Activated gamma-delta T cell (primary cell): ENCODE measurements around the gene UBE2D4.

Source experiments
- DNase-seq: peaks from one replicate; lab custom pipeline; 2025; lab: John Stamatoyannopoulos, UW

The UBE2D4 gene

GRCh38 chr7:43906331-43907010 lies 19.8 kb upstream of the UBE2D4 start, which contains the start of gene URGCP:
Gene URGCP, minus strand, starts transcription at chr7:43906596. Its CDS starts 21 bp downstream, at chr7:43906575.
- peak; percentile 32 for DNase-seq

GRCh38 chr7:43914795-43915194 lies 11.4 kb upstream of the UBE2D4 start:
- DNase-seq = no peak

DNA sequence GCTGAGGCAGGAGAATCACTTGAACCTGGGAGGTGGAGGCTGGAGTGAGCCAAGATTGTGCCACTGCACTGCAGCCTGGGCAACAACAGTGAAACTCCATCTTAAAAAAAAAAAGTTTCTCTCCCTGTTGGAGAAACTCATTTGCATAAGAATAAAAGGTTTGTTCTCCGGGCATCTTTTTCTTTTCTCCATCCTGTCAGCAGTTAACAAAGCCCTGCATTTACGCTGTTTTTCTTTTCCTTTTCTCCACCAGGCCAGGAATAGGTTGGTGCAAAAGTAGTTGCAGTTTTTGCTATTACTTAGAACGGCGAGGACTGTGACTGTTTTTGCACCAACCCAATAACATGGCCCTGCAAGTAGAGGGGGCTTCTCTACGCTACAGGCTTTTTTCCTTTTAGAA lies 10.3 kb upstream of the UBE2D4 start:
- no peak for DNase-seq

- no peak for DNase-seq
These were observed 4.8 kb upstream of the UBE2D4 start for GRCh38 chr7:43921423-43921822.

GRCh38 chr7:43922726-43923125 lies 3.5 kb upstream of the UBE2D4 start:
- DNase-seq = no peak

GRCh38 chr7:43926798-43927123 lies 525 bp downstream of the UBE2D4 start:
- DNase-seq = no peak

- no peak for DNase-seq
These were observed 1.6 kb downstream of the UBE2D4 start for GRCh38 chr7:43927810-43928209.

- DNase-seq = no peak
These were observed 3.6 kb downstream of the UBE2D4 start for GRCh38 chr7:43929529-43930457.

GRCh38 chr7:43931346-43931745 lies 5.1 kb downstream of the UBE2D4 start:
- DNase-seq = no peak

GRCh38 chr7:43933902-43934560 lies 7.8 kb downstream of the UBE2D4 start:
- no peak for DNase-seq

DNA sequence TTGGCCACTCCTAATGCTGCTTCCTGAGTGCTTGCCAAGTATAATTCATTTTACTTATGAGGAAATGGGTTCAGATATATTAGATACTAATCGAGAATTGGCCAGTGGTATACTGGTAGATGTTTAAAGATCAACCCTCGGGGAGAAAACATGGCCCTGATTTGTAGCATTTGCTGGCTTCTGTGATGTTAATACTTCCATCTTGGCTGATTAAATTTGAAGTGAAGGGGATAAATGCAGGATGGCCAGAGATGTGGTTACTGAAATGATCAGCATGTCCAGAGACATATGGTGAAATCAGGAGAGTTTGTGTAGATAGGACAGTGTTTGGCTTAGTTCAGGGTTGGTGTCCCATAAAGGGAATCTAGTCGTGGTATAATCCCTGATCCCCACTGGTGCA lies 11.2 kb downstream of the UBE2D4 start:
- DNase-seq = no peak

DNA sequence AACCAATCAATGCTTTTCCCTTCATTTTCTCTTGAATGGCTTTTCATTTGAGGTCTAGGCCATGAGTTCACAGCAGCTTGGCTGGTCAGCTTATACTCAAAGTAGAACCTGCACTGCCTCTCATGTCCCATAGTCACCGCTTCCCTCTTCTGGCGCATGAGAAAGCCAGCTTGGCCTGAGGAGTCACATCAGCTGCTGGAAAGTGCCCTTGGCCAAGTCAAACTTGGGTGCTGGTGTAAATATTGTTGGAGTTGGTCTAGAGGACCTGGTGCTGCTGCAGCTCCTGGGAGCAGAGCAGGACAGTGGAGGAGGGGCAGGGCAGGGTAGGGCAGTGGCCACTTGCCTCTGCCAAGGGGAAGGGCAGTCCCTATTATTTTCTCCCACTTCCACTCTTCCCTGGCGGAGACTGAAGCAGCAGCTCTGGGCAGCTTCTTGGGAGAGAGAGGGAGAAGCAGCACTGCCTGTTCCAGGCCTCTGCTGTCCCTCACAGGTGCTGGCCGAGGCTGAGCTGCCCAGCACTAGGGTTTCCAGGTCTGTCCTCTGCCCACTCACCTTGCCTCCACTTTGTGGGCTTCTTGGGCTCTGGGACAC lies 12.8 kb downstream of the UBE2D4 start:
- DNase-seq = no peak

- no peak for DNase-seq
These were observed 16.0 kb downstream of the UBE2D4 start for GRCh38 chr7:43942250-43942649.

DNA sequence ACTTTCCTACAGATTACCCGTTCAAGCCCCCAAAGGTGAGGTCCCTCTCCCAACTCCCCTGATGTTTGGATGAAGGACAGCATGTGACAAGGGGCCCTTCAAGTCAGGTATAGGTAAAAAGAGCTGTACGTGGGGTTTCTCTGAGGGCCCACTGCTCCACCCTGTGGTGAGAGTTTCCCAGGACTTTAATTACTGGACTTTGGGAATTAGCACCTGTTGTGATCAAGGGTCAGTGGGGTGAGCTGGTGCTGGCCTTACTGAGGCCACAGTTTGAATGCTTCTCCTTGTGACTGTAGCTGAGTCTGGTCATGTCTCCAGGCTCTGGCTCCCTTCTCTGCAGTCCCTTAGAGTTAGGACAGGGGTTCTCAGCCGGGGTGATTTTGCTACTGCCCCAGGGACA lies 16.8 kb downstream of the UBE2D4 start:
- no peak for DNase-seq

- DNase-seq = no peak
These were observed 17.4 kb downstream of the UBE2D4 start for GRCh38 chr7:43943417-43944187.

DNA sequence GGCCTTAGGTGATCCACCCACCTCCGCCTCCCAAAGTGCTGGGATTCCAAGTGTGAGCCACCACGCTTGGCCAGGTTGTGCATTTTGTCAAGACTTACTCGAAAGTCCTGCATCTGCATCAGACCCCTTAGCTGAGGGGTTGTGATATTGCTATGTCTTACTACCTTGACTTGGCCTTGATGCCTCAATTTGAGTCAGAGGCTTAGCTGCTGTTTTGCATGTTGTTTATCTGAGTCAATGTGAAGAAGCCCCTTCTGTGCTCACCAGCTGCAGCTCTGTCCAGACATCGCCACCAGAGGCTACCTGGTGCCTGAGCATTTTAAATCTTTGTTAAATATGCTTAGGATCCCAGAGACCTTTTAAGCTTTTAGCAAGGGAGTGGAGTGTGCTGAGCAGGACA lies 18.1 kb downstream of the UBE2D4 start:
- no peak for DNase-seq

DNA sequence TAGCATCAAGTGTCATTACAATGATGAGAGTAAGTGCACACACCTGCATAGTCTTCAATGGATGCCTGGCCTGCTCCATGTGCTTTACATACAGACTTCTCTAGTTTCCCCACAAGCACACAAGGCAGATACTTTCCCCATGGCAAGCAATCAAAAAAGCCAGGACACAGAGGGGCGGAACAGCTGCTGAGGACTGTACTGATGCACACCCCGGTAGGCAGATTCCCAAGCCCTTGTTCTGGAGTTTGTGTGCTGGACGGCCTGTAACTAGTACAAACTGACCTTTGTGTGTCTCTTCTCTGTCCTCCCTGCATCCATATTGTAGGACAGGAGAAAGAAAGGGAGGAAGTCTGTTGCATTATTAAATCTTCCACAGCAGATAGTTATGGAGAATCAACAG lies 25.8 kb downstream of the UBE2D4 start:
- DNase-seq = no peak

GRCh38 chr7:43953071-43953470 lies 26.8 kb downstream of the UBE2D4 start:
- DNase-seq = no peak

DNA sequence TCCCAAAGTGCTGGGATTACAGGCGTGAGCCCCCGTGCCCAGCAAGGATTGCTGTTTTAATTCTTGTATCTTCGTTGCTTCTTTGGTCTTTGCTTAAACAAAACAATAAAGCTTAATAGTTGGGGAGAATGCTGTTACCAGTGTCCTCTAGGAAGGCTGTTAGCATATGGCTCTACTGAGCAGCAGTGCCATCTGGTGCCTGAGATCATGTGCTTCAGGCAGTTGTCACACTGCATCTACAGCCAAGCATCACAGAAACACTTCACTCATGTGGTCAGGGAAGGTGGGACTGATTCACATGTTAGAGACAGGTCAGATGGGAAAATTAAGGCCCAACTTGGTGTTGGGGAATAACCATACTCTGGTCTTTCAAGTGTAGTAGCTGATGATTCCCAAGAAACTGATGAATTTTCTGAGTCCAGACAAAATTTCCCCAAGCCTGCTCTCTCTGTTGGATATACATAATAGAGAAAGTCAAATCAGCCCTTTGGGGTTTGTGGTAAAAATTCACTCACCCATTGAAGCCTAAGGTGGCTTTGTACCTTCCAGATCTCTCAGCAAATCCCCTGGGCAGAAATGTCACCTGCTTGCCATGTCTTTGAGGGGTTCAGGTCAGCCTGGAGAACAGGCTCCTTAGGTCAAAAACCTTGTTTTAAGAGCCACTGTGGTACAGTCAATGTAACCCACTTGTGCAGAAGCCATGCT lies 28.4 kb downstream of the UBE2D4 start:
- no peak for DNase-seq

DNA sequence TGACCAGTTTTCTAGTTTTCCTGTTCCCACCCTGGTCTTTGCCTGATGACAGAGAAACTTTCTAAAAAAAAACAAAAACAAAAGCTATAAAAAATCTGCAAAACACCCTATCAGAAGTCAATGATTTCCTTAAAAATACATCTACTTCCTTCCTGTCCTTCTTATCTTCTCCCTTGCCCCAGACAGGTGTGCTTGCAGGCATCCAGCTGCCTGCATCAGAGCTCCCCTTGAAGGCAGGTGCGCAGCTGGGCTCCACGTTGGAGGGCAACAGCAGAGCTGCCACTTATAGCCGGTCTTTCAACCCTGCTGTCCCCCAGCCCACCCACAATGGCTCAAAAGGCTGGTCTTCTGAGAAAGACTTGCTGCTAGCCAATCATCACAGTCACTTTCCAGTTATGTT lies 29.8 kb downstream of the UBE2D4 start:
- no peak for DNase-seq

GRCh38 chr7:43960933-43961332 lies 34.7 kb downstream of the UBE2D4 start:
- no peak for DNase-seq
